Measurements from ENCODE around the gene STXBP4. TPM values are rescaled to one million over a fixed set of nuclear protein-coding genes. Genes with fewer than 3 reads are reported as not detected.

Gene STXBP4
- total RNA-seq, 1 donor from 2014 or later = 5.1 TPM

- DNase-seq (ENCODE audit: low read depth) = no peak
- TF ChIP-seq, protein P1, sequence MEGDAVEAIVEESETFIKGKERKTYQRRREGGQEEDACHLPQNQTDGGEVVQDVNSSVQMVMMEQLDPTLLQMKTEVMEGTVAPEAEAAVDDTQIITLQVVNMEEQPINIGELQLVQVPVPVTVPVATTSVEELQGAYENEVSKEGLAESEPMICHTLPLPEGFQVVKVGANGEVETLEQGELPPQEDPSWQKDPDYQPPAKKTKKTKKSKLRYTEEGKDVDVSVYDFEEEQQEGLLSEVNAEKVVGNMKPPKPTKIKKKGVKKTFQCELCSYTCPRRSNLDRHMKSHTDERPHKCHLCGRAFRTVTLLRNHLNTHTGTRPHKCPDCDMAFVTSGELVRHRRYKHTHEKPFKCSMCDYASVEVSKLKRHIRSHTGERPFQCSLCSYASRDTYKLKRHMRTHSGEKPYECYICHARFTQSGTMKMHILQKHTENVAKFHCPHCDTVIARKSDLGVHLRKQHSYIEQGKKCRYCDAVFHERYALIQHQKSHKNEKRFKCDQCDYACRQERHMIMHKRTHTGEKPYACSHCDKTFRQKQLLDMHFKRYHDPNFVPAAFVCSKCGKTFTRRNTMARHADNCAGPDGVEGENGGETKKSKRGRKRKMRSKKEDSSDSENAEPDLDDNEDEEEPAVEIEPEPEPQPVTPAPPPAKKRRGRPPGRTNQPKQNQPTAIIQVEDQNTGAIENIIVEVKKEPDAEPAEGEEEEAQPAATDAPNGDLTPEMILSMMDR (conservative IDR thresholded peaks at IDR 0.05; ENCODE audit: low read depth, low read length) = no peak
- H3K4me3 ChIP-seq (ENCODE audit: low read depth, low read length) = no peak overlapping the region
These were observed 209.3 kb downstream of the STXBP4 start for GRCh38 chr17:55177855-55178217.

- H3K4me3 ChIP-seq (ENCODE audit: low read depth, low read length) = no peak overlapping the region
- no peak for DNase-seq (ENCODE audit: low read depth)
- TF ChIP-seq, protein P1 (conservative IDR thresholded peaks at IDR 0.05; ENCODE audit: low read depth, low read length) = no peak
These were observed 218.6 kb downstream of the STXBP4 start for GRCh38 chr17:55186937-55187770.

GRCh38 chr17:55190748-55191147 is 222.2 kb downstream of the STXBP4 start:
- H3K4me3 ChIP-seq (ENCODE audit: low read depth, low read length) = no peak overlapping the region
- TF ChIP-seq, protein P1 (conservative IDR thresholded peaks at IDR 0.05; ENCODE audit: low read depth, low read length) = no peak
- no peak for DNase-seq (ENCODE audit: low read depth)

DNA sequence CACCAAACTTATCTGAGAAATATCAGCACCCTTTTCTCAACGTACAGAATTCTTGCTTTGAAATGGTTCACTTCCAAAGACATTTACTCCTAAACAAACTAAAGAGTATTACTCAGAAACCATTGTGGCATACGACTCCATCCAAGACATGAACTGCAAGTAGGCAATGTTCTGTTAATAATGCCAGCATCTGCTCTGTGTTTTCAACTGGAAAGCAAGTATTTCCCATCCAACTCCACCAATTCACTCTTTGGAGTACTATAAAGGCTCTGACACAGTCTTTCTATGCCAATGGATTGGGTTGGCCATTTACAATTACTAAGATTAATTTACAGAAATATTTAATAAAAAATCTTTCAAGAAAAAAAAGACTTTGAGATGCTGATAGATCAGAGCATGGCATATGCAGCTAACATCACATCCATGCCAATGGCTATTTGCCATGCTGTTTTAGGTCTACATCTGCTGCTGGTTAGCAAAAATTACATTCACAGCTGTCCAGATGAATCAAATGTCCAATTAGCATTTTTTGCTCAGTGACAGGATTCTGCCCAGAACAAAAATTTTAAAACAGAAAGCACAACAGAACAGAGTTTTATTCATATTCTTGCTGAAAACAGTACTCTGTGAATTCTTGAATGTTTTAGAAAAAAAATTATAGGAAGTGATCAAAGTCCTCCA is 230.3 kb downstream of the STXBP4 start:
- no peak for DNase-seq (ENCODE audit: low read depth)
- H3K4me3 ChIP-seq (ENCODE audit: low read depth, low read length) = no peak overlapping the region
- TF ChIP-seq, protein P1 (conservative IDR thresholded peaks at IDR 0.05; ENCODE audit: low read depth, low read length) = no peak

DNA sequence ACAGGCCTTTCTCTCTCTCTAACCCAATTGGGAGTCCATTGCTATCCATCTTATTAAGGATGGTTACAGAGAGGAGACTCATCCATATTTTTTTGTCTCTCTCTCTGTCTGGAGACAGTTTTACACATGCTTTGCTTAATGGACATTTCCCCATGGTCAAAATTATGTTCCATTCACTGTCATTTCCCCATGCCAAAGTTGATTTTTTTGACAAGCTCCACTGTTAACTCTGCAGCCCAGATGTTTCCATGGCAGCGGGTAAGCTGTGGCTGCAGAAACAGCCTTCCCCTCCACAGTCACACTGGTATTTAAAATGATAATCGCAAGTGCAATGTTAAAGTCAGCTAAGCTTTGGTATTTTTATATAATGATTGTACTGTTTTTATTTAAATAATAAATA is 232.3 kb downstream of the STXBP4 start:
- DNase-seq (ENCODE audit: low read depth) = no peak
- no peak overlapping the region for H3K4me3 ChIP-seq (ENCODE audit: low read depth, low read length)
- TF ChIP-seq, protein P1 (conservative IDR thresholded peaks at IDR 0.05; ENCODE audit: low read depth, low read length) = no peak

- no peak for DNase-seq (ENCODE audit: low read depth)
- H3K4me3 ChIP-seq (ENCODE audit: low read depth, low read length) = no peak overlapping the region
- TF ChIP-seq, protein P1 (conservative IDR thresholded peaks at IDR 0.05; ENCODE audit: low read depth, low read length) = no peak
These were observed 232.9 kb downstream of the STXBP4 start for GRCh38 chr17:55201308-55201932.
